NCI-H510A treated with DMSO at 0.1 percent for 48 hours (cell line): ENCODE results near the gene TMC4.
"Not testable (repeated sequence)": the region's sequence is repeated elsewhere in the genome, so short reads cannot be mapped to it uniquely, and the experiment has no call there.

Source experiments
- DNase-seq: peaks from one replicate; lab custom pipeline; 2025; lab: John Stamatoyannopoulos, UW

The TMC4 gene, protein sequence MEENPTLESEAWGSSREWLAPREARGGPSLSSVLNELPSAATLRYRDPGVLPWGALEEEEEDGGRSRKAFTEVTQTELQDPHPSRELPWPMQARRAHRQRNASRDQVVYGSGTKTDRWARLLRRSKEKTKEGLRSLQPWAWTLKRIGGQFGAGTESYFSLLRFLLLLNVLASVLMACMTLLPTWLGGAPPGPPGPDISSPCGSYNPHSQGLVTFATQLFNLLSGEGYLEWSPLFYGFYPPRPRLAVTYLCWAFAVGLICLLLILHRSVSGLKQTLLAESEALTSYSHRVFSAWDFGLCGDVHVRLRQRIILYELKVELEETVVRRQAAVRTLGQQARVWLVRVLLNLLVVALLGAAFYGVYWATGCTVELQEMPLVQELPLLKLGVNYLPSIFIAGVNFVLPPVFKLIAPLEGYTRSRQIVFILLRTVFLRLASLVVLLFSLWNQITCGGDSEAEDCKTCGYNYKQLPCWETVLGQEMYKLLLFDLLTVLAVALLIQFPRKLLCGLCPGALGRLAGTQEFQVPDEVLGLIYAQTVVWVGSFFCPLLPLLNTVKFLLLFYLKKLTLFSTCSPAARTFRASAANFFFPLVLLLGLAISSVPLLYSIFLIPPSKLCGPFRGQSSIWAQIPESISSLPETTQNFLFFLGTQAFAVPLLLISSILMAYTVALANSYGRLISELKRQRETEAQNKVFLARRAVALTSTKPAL

DNA sequence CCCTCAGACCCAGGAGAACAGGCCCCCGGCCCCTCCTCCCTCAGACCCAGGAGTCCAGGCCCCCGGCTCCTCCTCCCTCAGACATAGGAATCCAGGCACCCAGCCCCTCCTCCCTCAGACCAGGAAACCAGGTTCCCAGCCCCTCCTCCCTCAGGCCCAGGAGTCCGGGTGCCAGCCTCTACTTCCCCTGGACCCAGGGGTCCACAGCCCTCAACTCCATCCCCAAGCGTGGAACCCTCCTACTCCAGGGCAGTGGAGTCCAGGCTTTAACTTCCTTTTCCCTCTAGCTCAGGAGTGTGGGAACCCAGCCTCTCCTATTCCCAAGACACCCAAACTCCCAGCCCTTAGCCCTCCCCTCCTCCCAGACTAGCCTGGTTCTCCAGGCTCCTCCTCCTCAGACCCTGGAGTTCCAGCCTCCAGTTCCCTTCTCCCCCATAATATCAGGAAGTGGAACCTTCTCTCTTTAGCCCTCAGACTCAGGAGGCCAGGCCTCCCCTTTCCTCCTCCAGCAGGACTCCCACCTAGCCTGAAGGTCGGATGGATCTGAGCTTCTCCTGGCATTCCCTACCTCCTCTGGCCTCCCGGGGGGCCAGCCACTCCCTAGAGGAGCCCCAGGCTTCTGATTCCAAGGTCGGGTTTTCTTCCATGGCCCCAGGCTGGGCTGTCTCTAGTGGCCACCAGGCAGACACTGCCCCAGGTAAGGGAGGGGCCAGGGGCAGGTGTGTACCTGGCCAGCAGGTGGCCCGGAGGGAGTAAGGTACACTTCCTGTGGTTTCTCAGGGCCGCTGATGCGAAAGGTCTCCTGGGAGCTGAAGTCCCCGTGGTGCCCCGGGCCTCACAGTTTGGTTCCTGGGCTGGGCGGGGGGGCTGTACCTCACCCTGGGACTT lies at the start of gene TMC4:
TSS of gene TMC4 (minus strand) at position 690 of the 888 bp plus-strand sequence. CDS start at position 647, 43 bp downstream.
- peak; percentile 86 for DNase-seq

DNA sequence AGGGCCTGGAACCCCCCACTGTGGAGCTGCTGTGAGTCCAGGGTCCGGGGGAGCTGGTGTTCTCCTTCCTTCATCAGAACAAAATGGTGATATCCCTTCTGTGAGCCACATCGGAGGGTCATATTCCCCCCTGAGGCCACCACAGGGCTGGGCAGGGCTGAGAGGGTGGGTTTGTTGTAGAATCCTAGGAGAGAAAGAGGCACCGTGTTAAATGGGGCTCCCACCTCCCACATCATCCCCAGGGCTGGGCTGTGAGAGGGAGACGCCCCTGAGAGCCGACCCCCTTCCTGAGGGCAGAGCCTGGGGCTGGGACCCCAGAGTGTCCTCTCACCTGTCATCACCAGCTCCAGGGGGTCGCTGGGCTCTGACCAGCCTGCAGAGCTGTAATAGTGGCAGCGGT lies 49.0 kb upstream of the TMC4 start:
- DNase-seq = not testable (repeated sequence)

DNA sequence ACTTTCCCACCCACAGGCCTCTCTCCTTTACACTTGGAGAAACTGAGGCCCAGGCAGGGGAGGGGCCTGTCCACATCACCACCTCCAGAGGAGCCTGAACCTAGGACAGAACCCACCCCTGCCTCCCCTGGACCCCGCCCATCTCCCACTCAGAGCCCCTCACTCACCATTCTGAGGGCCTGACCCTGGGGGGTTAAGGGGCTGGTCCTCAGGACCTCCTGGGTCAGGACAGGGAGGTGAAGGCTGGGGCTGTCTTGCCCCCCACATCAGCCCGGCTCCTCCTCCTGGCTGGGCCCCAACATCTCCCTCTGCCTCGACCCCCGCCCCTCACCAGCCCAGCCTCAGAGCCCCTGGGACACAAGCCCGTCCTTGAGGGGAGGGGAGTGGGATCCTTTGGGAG lies 46.7 kb upstream of the TMC4 start:
- DNase-seq = not testable (repeated sequence)

DNA sequence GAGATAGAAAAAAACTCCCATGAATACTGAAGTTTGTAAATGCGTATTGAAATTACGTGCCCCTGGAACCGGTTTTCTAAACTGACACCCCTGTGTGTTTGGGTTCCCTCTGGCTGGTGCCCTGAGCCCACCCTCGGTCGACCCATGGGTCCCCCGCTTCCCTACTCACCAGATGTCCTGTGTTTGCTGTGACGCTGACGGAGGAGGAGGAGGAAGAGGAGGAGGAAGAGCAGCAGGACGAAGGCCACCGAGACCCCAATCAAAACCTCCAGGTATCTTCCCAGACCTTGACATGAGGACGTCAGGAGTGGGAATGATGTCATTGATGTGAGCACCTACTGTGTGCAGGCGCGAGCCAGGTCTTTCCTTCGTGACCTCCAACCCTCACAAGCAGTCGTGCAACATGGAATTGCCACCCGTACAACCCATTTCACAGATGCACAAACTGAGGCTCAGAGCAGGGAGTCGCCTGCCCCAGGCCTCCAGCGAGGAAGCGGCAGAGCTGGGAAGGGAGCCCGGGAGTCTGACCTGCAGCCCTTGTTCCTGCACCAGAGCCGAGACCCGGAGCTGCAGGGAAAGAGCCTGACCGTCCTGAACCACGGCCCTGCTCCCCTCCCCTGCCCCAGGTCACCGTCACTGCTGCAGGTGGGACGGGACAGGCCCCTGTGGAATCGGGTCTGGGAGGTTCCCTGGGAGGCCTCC lies 46.2 kb upstream of the TMC4 start:
- no peak for DNase-seq

DNA sequence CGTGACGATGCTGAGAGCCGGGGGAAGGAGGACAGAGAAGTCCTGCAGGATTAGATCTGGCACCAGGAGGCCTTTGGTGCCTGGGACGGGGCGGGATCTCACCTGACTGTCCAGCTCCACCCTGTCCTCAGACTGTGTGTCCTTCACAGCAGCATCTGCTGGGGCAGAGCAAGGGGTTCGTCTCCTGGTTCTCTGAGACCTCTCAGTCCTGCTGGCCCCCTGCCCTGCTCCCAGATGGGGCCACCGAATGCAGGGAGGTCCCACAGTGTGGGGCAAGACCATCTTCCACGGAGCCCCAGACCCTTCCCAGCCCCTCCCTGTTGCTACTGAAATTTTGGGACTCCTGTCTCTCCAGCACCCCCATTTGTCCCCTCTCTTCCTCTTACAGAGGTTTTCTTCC lies 45.3 kb upstream of the TMC4 start:
- DNase-seq = no peak

DNA sequence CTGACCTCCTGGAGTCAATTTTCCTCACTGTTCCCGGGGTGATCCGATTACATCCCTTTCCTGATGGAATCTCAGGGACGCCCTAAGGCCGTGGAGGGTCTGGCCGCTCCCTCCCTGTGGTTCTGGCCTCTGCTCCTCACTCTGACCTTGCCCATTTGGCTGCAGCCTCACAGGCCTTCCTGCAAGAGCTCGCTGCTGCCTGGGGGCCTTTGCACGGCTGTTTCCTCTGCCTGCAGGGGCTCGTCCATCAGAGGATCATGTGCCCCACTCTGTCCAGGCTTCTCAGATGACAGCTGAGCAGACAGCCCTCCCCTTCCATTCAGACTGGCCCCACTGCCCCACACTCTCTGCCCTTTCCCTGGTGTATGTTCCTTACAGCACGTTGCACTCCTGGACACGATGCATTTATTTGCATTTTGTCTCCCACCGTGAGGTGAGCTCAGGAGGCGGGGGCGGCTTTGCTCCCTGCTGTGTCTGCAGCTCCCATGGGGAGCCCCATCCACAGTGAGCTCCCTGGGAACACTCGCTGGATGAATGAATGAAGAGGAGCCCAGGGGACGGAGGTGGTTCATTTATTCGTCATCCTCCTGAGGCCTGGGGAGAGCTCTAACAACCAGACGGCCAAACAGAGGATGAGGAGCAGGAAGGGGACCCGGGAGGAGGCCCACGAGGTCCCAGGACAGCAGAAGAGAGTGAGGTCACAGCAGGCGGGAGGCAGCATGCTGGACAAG lies 44.7 kb upstream of the TMC4 start:
- DNase-seq = not testable (repeated sequence)

DNA sequence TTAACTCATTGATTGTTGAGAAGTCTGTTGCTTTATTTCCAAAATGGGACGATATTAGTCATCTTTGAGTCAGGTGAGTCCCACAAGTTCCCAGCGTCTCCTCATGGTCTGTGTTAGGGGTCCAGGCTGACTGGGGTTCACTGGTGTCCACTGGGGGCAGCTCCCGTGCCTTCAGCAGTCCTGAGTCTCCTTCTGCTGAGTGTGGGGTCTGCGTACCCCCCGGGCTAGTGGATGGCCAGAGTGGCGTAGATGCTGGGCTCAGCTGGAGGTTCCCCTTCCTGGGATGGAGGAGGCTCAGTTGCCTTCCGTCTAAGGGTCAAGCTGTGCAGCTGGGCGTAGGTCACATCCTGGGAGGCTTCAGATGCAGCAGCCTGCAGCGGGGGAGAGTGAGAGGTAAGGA lies 43.9 kb upstream of the TMC4 start:
- no peak for DNase-seq

DNA sequence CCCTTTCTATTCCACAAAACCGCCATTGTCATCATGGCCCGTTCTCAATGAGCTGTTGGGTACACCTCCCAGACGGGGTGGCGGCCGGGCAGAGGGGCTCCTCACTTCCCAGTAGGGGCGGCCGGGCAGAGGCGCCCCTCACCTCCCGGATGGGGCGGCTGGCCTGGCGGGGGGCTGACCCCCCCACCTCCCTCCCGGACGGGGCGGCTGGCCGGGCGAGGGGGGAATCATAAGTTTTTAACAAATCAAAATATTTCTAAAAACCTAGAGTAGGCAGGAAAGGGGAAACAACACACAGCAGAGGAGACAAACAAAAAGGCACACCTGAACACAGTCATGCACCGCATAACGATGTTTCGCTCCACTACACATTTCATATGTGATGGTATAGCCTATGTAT lies 41.8 kb upstream of the TMC4 start:
- DNase-seq = not testable (repeated sequence)

DNA sequence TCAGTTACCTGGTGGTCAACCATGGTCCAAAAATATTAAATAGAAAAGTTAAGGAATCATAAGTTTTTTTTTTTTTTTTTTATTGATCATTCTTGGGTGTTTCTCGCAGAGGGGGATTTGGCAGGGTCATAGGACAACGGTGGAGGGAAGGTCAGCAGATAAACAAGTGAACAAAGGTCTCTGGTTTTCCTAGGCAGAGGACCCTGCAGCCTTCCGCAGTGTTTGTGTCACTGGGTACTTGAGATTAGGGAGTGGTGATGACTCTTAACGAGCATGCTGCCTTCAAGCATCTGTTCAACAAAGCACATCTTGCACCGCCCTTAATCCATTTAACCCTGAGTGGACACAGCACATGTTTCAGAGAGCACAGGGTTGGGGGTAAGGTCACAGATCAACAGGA lies 41.3 kb upstream of the TMC4 start:
- not testable (repeated sequence) for DNase-seq

DNA sequence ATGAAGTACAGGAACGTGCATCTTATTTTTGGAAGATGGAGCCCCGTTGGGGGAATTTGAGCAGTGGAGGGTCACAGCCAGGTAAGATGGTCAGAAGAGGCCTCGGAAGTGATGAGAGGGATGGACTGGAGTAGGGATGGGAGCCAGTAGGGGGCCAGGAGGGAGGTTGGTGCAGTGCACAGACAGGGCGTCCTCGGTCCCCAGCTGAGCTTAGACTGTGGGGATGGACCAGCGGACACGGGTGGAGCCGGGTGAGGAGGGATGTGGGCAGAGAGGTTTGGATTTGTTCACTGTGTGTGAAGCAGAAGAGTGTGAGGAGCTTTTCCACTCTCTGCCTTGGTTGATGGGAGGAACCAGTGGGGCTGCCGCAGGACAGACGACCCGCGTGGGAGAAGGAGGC lies 38.3 kb upstream of the TMC4 start:
- DNase-seq = no peak

DNA sequence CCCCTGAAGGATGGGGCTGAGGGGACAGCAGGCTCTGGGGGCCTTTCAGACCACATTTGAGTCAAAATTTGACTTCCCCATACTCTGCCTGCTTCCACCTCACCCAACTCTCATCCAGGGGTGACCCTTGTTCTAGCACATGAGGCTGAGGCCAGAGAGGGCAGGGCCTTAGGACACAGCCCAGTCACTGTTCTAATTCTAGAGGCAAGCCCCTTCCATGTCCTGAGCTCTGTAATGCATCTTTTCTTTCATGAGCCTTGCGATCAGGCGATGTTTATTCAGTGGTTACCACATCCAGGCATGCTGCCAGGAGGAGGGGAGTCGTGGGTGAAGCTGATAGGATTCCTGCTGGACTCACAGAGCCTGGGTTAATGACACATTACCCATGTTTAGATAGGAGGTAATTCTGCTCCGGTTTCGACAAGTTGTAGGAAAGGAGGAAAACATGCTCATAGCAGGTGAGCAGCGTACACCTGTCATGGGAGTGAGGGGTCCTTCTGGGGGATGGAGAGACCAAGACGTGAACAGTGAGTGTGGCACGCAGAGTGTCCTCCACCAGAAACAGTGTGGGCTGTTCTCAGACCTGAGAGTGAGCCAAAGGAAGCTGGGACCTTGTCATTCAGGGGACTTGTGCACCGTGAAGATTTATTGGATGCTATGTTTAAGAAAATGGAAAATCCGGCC lies 37.0 kb upstream of the TMC4 start:
- DNase-seq = peak; percentile 89

DNA sequence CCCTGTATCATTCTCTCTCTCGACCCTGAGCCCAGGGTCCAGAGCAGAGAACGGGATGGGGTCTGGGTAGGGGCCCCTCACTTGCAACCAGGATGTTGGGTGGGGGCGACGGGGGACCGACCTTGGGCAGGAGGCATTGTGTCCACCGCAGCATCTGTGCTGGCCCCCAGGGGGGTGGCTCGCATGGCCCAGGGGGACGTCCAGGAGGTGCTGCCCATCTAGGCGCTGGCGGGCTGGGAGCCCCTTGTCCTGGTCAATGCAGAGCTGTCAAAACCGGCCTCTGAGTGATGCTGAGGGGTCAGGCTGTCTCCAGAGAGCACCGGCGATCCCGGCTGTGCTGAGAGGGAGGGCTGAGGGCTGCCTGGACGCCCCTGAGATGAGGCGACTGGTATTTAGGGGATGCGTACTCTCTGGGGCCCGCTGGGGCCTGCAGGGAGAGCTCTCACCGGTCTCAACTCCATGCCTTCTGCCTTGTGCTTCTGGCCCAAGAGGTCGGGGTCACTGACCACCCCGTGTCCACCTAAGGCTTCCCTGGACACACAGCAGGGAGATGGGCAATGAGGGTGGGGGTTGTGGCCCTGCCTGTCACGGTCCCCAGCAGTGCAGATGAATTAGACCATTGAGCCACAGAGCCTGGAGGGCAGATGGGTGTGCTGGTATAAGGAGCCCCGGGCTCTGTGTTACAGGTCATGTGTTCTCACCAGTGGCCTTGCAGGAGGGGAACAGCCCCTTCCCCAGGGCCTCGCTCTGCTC lies 36.3 kb upstream of the TMC4 start:
- DNase-seq = no peak

DNA sequence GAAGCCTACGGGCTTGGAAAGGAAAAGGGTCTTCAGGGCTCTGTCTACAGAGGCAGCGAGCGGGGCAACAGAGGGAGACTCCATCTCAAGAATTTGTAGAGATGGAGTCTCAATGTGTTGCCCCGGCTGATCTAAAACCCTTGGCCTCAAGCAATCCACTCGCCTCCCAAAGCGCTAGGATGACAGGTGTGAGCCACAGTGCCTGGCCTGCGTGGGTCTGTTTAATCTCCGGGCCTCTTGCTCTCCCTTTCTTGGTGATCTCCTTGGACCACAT lies 35.8 kb upstream of the TMC4 start:
- DNase-seq = no peak

DNA sequence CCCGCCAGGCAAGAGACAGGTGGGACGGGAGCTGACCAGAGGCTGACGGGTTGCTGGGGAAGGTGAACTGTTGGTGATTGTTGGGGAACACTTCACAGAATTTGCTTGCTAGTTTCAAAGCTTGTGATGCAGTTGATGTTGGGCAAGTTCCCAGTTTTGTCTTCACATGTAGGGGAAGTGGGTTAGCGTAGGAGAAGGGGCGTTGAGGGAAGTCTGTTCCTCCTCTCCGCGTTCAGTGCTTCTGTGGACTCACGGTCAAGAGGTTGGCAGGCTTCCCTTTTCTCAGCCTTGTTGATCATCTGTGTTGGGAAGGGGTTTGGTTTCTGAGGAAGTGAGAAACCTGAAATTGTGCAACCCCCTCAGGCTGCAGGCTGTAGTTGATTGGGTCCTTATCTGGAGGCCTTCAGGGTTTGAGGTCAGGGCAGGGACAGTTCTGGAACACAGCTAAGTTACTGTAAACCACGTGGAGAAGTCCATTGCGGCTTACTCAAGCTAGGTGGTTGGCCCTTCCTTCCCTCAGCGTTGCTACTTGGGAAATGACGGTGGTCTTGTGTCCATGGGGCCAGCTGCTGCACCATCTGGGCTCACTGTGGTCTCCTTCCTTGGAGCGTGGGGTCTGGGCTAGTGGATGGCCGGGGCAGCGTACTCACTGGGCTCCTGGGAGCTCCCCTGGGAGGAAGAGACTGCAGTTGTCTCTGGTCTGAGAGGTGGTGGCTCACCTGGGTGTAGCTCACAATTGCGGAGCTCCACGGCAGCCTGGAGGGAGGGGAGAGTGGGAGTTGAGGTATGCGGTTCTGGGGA lies 35.2 kb upstream of the TMC4 start:
- no peak for DNase-seq

DNA sequence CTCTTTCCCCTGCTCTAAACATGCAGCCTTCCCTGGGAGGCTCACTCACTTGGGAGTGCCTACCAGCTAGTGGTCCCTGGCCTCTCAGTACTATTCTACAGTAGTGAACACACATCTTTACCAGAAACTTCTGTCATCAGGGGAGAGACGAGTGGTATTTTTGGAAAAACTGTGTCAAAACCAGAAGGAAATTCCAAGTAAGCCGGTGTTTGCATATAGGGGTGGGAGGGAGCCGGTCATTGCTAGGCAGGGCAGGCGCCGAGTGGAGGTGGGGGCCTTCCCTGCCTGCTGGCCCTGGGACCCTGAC lies 34.7 kb upstream of the TMC4 start:
- DNase-seq = no peak

DNA sequence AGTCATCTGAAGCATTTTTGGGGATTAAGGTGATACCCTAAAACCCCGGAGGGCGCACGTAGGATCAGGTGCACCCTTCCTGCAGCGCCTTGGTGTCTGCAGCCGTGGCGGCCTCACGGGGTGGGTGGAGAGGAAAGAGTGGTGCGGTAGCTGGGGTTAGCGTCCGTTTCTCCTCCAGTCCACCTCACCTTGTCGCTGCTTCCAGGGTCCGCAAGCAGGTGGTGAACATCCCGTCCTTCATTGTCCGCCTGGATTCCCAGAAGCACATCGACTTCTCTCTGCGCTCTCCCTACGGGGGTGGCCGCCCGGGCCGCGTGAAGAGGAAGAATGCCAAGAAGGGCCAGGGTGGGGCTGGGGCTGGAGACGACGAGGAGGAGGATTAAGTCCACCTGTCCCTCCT lies 34.2 kb upstream of the TMC4 start:
- DNase-seq = not testable (repeated sequence)

DNA sequence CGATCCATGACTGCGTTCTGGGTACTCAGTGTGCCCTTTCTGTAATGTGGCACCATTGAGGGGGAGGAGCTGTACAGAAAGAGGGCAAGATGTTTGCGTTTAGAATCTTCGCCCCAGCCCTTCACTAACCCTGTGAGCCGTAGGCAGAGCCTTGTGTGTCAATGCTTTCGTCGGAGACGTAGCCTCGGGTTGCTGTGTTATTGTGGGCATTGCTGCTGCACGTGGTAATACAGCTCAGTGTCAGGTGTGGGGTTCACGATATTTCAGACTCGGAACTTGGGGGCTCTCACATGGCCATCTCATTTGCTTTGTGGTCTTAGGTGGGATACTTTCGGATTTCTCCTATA lies 33.8 kb upstream of the TMC4 start:
- no peak for DNase-seq

DNA sequence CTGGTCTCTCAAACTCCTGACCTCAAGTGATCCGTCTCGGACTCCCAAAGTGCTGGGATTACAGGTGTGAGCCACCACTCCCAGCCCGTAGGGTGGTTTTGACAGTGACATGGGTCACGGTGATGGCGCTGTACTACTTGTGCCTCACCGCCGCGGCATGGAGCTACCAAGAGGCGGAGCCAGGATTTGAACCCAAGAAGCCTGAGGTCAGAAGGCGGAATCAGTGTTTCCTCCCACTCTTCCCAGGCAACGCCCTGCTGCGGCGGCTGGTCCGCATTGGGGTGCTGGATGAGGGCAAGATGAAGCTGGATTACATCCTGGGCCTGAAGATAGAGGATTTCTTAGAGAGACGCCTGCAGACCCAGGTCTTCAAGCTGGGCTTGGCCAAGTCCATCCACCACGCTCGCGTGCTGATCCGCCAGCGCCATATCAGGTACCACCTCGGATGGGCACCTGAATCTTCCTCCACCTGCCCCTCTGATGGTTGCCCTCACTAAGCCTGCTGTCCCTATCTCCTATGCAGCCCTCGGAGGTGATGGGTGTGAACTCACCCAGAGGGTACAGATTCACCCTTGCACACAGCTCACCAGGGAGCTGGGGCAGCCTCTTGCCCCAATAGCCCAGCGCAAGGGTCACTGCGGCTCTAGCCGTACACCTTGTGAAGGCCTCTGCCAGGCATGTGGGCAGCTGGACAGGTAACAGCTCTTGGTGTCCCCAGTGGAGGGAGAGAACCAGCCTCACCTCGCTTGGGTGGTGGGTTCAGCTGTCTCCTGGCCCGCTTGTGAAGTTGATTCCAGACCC lies 33.3 kb upstream of the TMC4 start:
- DNase-seq = no peak
